K562 (cell line): ENCODE data around the gene ENKD1. TPM values are rescaled to one million over a fixed set of nuclear protein-coding genes. Genes with fewer than 3 reads are reported as not detected.

ENCODE experiments used
- CGGBP1 ChIP-seq: fragments of 250-450 bp; sonication (Bioruptor Pico); IDR thresholded peaks from 2 replicates; pipeline ENCODE4 v1.9.0; 2021; ENCODE audit warnings: mild to moderate bottlenecking
- ETV1 ChIP-seq: fragments of 450-650 bp; conservative IDR thresholded peaks from 2 replicates; pipeline ENCODE4 v1.6.1; 2016; ENCODE audit warnings: missing genetic modification characterization, control low read depth, low read depth, missing compliant biosample characterization
- MTA3 ChIP-seq: fragments of 450-650 bp; formaldehyde crosslinking; IDR thresholded peaks from 2 replicates; pipeline ENCODE4 v1.6.1; 2017; ENCODE audit warnings: mild to moderate bottlenecking, borderline replicate concordance
- POLR2G ChIP-seq: fragments of 200-400 bp; formaldehyde crosslinking; IDR thresholded peaks from 2 replicates; pipeline ENCODE4 v1.6.1; 2017; ENCODE audit warnings: low read depth, mild to moderate bottlenecking, antibody characterized with exemption, low read length, moderate library complexity
- PTRF ChIP-seq: fragments of 450-650 bp; IDR thresholded peaks from 2 replicates; pipeline ENCODE4 v1.6.1; 2016; ENCODE audit warnings: mild to moderate bottlenecking, missing genetic modification characterization, missing compliant biosample characterization
- RBFOX2 ChIP-seq: fragments of 200-400 bp; formaldehyde crosslinking; IDR thresholded peaks from 2 replicates; pipeline ENCODE4 v1.6.1; 2017; ENCODE audit warnings: low read depth, mild to moderate bottlenecking, low read length, moderate library complexity
- ZBTB40 ChIP-seq, 2 experiments: fragments of 450-650 bp in 1 of 2; sonication (generic) in 1 of 2; formaldehyde crosslinking in 1 of 2; IDR thresholded peaks; 2 replicates each; pipeline versions ENCODE4 v1.7.1 to v1.9.0; 2016 to 2022; ENCODE audit warnings: inconsistent platforms in 1 of 2, mild to moderate bottlenecking in 1 of 2, missing genetic modification reagents in 1 of 2
- ZNF407 ChIP-seq: fragments of 450-650 bp; IDR thresholded peaks from 2 replicates; pipeline ENCODE4 v1.6.1; 2016; ENCODE audit warnings: low read depth
- polyA plus RNA-seq, 8 experiments: library from polyadenylated mRNA; depleted of rRNA in 4 of 8; stranded (reverse) in 5 of 8; unstranded in 3 of 8; fragments of >200 nt; fragmentation: Nextera tagmentation in 2 of 8; fragmentation: Illumina TruSeq in 1 of 8; extraction: Ambion mirVana in 2 of 8; extraction: Trizol in 1 of 8; gene quantifications; 2 replicates each; pipeline versions ENCODE4 v1.2.1 to v1.2.3, GENCODE V29; 2011 to 2014; ENCODE audit warnings: inconsistent platforms in 1 of 8, missing spikeins in 1 of 8
- total RNA-seq, 7 experiments: library from RNA; depleted of rRNA in 6 of 7; stranded (reverse); fragments of >200 nt in 6 of 7; fragmentation: Illumina TruSeq in 2 of 7; extraction: Trizol in 2 of 7; gene quantifications; 2 replicates each; pipeline versions ENCODE4 v1.2.1 to v1.2.3, GENCODE V29; 2011 to 2021; ENCODE audit warnings: low replicate concordance in 1 of 7

ENKD1 gene
- total and polyA plus RNA-seq, 9 of the 15 experiments (the other 6 are each of a cell fraction or from before 2014, with no cell fraction given), result 1.1 to 26.9 (median 8.3) TPM

GRCh38 chr16:67666559-67667452, at the start of gene ENKD1, which contains the start of gene C16orf86 (continued):
- peak; percentile 90 for TF ChIP-seq ZBTB40 (IDR thresholded peaks at IDR 0.05)
- TF ChIP-seq ZBTB40 (CRISPR knock-in tag; IDR thresholded peaks at IDR 0.05), result no peak
- no peak for TF ChIP-seq ZNF407
- TF ChIP-seq RBFOX2, result peak; percentile 69
- TF ChIP-seq POLR2G, result peak; percentile 73
- peak; percentile 45; the same call in 1 of the 2 replicates for TF ChIP-seq ETV1 (tag)
- TF ChIP-seq PTRF (tag), result no peak
- no peak for TF ChIP-seq CGGBP1 (CRISPR knock-in tag)
- TF ChIP-seq MTA3, result peak; percentile 21; the same call in 1 of the 2 replicates
